D721Med (cell line): ENCODE results near the gene ALKAL2.

Experiments used
- DNase-seq: peaks from one replicate; pipeline ENCODE4 v3.0.0; 2011; ENCODE audit warnings: low spot score; ENCODE audit not compliant: insufficient read length
- FAIRE-seq: peaks from 2 replicates; lab custom pipeline; 2011; peaks lifted over from hg19 to GRCh38; lab: Jason Lieb, UNC
- CTCF ChIP-seq: IDR thresholded peaks from 2 replicates; pipeline ENCODE4 v1.5.1; 2012; ENCODE audit warnings: mild to moderate bottlenecking, control low read depth; ENCODE audit not compliant: insufficient read depth; ENCODE audit errors: missing control alignments

ALKAL2 gene

GRCh38 chr2:246489-247144 lies 41.3 kb downstream of the ALKAL2 start:
- FAIRE-seq (no peak), DNase-seq (no peak)
- TF ChIP-seq CTCF = peak; percentile 43

DNA sequence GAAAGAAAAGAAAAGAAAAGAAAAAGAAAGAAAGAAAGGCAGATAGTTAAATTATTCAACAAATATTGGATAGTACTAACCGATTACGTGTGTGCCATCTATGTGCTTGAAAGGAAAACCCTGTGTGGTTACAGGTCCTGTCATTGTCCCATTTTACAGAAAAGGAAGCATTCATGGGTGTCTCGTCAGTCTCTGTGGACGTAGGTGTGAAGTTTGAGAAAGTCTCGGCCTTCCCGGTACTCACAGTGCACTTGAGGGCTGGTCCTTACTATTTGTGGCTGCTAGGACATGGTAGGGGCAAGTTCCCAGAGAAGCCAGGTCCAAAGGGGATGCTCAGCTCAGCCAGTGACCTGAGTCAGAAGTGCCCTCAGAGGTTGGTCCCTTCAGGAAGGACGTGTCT lies 43.3 kb downstream of the ALKAL2 start:
- FAIRE-seq (no peak), DNase-seq (no peak)
- no peak for TF ChIP-seq CTCF

DNA sequence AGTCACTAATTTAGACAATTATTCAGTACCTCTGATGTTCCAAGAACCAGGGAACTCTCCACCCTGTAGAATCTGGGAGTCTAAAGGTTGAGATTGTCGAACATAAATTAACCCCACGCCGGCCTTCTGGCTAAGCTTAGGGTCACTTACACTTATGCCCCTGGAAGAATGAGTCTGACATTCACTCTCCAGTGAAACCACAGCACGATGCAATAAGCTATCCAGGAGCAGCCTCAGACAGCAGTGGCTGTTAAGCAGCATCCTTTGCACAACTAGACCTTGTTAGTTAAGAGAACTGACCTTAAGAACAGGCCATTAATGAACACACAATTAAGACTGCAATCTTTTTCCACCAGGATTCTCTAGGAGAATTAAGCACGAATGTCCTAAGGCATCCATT lies 49.0 kb downstream of the ALKAL2 start:
- DNase-seq (no peak), FAIRE-seq (no peak)
- no peak for TF ChIP-seq CTCF

GRCh38 chr2:238431-238830 lies 49.5 kb downstream of the ALKAL2 start:
- DNase-seq (no peak), FAIRE-seq (no peak)
- no peak for TF ChIP-seq CTCF

DNA sequence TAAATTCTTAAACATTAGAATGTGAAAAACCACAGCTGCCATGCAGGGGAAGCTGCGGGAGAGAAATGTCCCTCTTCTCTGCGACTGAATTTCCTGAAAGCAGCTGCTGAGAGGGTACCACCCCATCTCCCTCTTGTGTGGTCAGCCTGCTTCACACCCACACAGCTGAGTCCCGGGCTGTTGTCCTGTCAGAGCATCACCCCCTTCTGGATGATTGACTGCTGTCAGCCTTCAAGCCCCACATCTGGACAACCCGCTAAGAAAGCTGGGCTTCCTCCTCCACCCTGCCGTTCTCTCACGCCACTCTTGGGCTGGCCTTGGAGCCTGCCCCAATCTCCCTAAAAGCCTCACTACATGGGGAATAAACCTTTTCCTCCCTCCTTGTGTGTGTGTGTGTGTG lies 50.0 kb downstream of the ALKAL2 start:
- no peak for TF ChIP-seq CTCF
- DNase-seq (no peak), FAIRE-seq (no peak)

- no peak for FAIRE-seq
- DNase-seq = no peak
- TF ChIP-seq CTCF = no peak
Observed at GRCh38 chr2:236993-237539, 50.8 kb downstream of the ALKAL2 start.

- FAIRE-seq (no peak), DNase-seq (no peak)
- TF ChIP-seq CTCF = no peak
Observed at GRCh38 chr2:234421-234820, 53.5 kb downstream of the ALKAL2 start.
